Astrocyte of the spinal cord (primary cell): ENCODE measurements around the gene EGFLAM.

Source experiments
- DNase-seq: peaks from one replicate; pipeline ENCODE4 v3.0.0; 2011; ENCODE audit warnings: low read depth, low spot score
- H3K4me3 ChIP-seq: 2 replicates; pipeline ENCODE4 v1.5.1; 2011; ENCODE audit warnings: low read depth, mild to moderate bottlenecking, low read length, moderate library complexity
- CTCF ChIP-seq: IDR thresholded peaks from 2 replicates; pipeline ENCODE4 v1.5.1; 2012; ENCODE audit warnings: low read depth, mild to moderate bottlenecking, low read length, inconsistent platforms
- in situ Hi-C: cut with HindIII; loops from 2 replicates; pipeline ENCODE4 v1.10.0; 2017; ENCODE audit warnings: low sequenced_read_pairs

EGFLAM gene

DNA sequence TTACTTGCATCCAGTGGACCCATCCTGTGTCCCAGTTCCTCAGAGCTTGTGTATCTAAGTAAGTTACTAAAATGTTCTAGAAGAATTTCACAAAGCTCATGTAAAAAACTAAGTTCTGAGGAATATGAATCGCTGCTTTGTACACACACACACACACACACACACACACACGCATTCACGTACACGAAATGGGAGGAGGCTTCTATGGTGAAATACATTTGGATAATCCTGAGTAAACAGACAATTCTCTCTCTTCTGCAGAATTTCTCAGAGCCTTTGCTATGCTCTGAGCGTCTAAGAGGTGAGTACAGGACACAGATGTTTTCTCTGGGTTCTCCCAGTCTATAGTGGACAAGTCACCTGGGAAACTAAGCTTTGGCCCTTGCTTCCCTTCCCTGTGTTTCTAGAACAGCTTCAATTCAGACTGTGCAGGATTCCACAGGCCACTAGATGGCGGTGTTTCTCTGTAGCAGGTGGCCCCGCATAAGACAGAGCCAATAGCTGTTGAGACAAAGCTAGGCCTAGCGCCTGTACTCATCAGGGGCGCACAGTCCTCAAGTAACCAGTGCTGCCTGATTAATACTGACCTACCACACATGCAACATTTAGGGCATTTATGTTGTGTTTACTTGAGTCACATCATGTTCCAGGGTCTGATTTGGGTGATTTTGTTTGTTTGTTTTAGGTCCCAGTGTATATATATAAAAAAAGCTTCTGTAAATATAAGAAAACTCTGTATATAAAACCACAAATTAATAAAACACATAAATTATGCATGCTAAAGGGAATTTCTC is 183.3 kb downstream of the EGFLAM start:
- no peak overlapping the region for H3K4me3 ChIP-seq
- in situ Hi-C loops = no loop called here
- DNase-seq = peak; percentile 92
- TF ChIP-seq CTCF = peak; percentile 96

DNA sequence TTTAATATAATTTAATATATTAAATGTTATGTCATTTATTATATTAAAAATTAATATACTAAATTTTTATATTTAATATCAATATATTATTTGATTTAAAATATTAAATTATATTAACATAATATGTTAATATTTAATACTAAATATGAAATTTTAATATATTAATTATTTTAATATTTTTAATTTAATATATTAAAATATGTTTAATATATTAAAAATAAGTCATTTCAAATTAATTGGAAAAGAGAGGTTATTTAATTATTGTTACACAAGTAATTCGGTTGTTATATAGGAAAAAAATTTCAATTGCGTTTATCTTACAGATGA is 183.9 kb downstream of the EGFLAM start:
- in situ Hi-C loops = no loop called here
- no peak for DNase-seq
- H3K4me3 ChIP-seq = no peak overlapping the region
- no peak for TF ChIP-seq CTCF

DNA sequence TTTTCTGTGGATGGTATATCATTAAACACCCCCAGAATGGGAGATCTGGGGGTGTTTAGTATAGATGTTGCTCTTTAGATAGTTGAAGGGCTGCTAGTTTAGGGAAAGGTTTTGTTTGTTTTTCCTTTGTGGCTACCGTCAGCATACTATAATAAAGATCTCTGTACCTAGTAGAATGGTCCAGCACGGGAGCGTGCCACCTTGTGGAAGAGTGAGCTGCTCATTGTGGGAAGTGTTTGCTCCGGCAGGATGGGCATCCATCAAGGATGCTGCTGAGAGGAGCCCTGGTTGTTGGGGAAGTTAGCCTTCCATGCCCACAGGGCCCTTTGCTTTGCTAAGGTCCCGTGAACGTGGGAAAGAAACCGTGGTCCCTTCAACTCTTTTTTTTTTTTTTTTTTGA is 185.0 kb downstream of the EGFLAM start:
- no peak for DNase-seq
- TF ChIP-seq CTCF = no peak
- in situ Hi-C loops = no loop called here
- no peak overlapping the region for H3K4me3 ChIP-seq

GRCh38 chr5:38445374-38446028 is 187.1 kb downstream of the EGFLAM start:
- H3K4me3 ChIP-seq = peak overlapping the region; percentile 52
- TF ChIP-seq CTCF = no peak
- in situ Hi-C loops = no loop called here
- DNase-seq = peak; percentile 59

DNA sequence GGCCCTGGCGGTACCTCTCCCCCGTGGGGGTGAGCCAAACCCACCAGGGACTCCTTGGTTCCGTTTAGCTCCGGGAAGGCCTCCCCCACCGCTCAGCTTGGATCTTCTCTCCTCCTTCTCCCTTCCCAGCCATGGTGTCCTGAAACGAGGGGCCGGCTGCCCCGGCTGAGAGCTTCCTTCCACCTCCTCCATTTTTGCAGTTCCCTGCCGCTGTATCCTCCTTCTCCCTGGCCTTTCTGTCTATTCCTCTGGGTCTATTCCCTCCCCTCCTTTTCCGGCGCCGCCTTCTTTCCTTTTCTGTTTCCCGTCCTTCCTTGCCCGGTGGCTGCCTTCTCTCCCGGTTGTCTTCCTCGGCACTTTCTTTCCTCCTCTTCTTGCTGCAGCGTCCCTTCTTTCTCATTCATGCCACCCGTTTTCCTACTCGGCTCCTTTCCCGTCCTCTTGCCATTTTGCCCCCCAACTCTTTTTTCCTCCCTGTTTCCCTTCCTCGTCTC is 187.7 kb downstream of the EGFLAM start:
- TF ChIP-seq CTCF = no peak
- DNase-seq = no peak
- in situ Hi-C loops = no loop called here
- H3K4me3 ChIP-seq = peak overlapping the region; percentile 52

DNA sequence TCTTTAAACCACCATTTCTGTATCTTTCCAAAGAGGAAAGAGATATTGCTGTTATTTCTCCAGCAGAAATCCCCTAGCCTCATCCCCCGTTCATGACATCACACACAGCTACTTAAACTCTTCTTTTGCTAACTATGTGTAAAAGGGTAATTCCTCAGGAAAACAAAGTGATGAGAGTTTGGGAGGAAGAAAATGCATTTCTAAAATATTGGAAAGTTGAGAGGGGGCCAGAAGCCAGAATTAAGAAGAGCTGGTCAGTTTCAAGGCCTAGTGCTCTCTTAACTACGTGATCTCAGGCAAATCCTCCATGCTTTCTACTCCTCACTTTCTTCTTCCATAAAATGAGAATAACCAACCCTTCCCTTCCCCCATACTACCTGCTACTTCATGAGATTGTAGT is 188.7 kb downstream of the EGFLAM start:
- no peak for DNase-seq
- no peak for TF ChIP-seq CTCF
- no peak overlapping the region for H3K4me3 ChIP-seq
- in situ Hi-C loops = no loop called here
